AG09319 (cell line): ENCODE measurements around the gene WWTR1.

Experiments used
- DNase-seq: peaks from one replicate; pipeline ENCODE4 v3.0.0-alpha.2; 2010; ENCODE audit warnings: low read depth; ENCODE audit errors: extremely low read depth
- CTCF ChIP-seq: IDR thresholded peaks from 2 replicates; pipeline ENCODE4 v1.5.1; 2011; ENCODE audit warnings: low read depth, mild to moderate bottlenecking, inconsistent platforms, low read length, moderate library complexity

The WWTR1 gene

GRCh38 chr3:149473357-149474249 lies 184.2 kb downstream of the WWTR1 start:
- TF ChIP-seq CTCF: no peak
- DNase-seq: no peak

DNA sequence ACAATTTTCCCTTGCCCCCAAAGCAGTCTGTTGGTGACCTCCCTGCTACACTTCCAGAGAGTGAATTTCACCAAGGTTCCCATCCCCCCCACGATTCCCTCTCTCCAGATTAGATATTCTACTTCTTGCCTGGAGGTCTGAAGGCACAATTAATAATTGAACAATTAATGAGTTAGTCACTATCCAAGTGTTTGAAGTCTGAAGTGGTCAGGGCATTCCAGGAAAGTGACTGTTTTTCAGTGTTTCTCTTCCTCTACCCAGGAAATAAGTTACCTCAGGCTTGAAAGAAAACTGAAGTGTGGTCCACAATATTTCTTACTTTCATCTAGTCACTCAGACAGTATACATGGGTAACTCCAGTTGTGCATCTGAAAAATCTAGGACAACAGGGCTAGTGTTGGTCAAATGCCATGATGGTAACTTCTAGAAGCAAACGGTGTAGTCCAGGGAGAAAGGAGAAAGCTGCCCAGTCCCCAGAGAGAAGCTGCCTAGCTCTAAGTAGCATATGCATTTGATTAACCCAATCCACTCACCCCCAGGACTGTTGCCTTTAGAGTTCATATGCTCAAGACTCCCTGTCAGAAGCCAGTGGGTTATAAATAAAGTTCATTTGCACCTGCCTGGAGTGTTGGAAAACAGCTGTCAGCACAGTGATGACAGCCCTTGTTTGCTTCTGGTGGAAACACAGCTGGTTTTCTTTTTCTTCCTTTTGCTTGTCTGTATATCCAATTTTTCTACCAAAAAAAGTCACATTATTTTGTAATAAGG lies 185.6 kb downstream of the WWTR1 start:
- TF ChIP-seq CTCF: no peak
- DNase-seq: no peak

- no peak for DNase-seq
- TF ChIP-seq CTCF: no peak
Observed at GRCh38 chr3:149470381-149470780, 187.4 kb downstream of the WWTR1 start.

DNA sequence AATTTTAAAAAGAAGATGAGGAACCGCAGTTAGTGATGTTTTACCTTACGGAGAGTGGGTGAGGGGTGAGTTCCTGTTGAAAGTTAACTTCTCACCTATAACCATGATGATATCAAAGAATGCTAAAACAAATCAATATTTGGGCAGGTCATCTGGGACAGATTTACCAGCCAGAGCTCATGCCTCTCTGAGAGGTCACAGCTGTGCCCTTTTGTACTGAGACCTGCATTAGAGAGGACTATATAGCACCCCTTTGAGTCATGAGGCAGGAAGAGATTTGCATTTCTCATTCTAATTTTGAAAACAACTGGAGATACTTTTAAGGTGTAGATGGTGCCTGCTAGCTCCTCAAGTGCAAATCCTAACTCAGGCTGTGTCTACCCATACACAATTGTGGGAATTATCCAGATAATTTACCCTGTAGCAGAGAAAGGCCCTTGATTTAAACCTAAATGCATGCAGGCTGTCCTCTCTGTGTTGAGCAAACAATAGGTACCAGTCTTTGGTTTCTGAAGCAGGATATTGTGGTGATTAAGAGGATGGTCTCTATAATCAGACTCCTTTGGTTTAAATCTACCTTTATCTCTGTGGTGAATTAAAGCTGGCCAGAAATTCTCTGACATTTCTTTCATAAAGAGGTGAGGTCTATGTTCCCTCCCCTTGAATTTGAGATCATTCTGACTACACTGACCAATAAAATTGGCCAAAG lies 189.2 kb downstream of the WWTR1 start:
- DNase-seq: no peak
- no peak for TF ChIP-seq CTCF
